Measurements from ENCODE around the gene BMP10.

The BMP10 gene, protein sequence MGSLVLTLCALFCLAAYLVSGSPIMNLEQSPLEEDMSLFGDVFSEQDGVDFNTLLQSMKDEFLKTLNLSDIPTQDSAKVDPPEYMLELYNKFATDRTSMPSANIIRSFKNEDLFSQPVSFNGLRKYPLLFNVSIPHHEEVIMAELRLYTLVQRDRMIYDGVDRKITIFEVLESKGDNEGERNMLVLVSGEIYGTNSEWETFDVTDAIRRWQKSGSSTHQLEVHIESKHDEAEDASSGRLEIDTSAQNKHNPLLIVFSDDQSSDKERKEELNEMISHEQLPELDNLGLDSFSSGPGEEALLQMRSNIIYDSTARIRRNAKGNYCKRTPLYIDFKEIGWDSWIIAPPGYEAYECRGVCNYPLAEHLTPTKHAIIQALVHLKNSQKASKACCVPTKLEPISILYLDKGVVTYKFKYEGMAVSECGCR

GRCh38 chr2:68871159-68871764 is at the start of gene BMP10:
TSS of gene BMP10 (minus strand) at chr2:68871397. CDS start at chr2:68871358, 39 bp downstream.
- DNase-seq (ENCODE audit: low read depth, low spot score): no peak

- DNase-seq (ENCODE audit: low read depth, low spot score): no peak
Observed at GRCh38 chr2:68920481-68921170, 49.4 kb upstream of the BMP10 start.

- no peak for DNase-seq (ENCODE audit: low read depth, low spot score)
Observed at GRCh38 chr2:68918497-68918896, 47.3 kb upstream of the BMP10 start.

DNA sequence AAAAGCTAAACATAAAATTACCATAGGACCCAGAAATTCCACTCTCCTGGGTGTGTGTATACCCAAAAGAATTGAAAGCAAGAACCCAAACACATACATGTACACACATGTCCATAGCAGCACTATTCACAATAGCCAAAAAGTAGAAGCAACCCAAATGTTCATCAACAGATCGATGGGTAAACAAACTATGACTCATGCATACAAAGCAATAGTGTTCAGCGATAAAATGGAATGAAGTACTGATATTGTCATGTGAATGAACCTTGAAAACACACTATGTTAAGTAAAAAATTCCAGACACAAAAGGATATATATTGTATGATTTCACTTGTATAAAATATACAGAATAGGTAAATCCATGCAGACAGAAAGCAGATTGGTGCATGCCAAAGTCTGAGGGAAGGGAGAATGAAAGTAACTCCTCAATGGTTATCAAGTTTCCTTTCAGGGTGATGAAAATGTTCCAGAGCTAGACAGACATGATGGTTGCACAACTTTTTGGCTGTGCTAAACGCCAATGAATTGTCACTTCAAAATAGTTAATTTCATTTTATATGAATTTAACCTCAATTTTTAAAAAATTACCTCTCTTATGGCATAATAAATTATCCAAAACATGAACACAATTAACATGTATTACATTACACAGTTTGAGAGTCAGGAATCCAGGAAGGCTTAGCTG is 46.0 kb upstream of the BMP10 start:
- DNase-seq (ENCODE audit: low read depth, low spot score): no peak

GRCh38 chr2:68916226-68916625 is 45.0 kb upstream of the BMP10 start:
- DNase-seq (ENCODE audit: low read depth, low spot score): no peak

GRCh38 chr2:68915393-68915792 is 44.2 kb upstream of the BMP10 start:
- no peak for DNase-seq (ENCODE audit: low read depth, low spot score)

DNA sequence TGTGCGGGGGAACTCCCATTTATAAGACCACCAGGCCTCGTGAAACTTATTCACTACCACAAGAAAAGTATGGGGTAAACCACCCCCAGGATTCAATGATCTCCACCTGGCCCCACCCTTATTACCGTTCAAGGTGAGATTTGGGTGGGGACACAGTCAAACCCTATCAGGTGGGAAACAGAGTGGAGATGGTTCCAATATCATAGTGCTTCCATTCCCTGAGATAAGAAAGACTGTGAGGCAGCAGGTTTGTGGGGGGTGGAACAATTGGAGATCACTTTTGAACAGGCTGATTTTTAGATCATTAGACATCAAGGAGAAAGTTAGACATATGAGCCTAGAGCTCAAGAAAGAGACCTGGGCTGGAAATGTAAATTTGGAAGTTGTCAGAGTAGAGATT is 42.2 kb upstream of the BMP10 start:
- no peak for DNase-seq (ENCODE audit: low read depth, low spot score)

- no peak for DNase-seq (ENCODE audit: low read depth, low spot score)
Observed at GRCh38 chr2:68912732-68913131, 41.5 kb upstream of the BMP10 start.

GRCh38 chr2:68912111-68912510 is 40.9 kb upstream of the BMP10 start:
- no peak for DNase-seq (ENCODE audit: low read depth, low spot score)

DNA sequence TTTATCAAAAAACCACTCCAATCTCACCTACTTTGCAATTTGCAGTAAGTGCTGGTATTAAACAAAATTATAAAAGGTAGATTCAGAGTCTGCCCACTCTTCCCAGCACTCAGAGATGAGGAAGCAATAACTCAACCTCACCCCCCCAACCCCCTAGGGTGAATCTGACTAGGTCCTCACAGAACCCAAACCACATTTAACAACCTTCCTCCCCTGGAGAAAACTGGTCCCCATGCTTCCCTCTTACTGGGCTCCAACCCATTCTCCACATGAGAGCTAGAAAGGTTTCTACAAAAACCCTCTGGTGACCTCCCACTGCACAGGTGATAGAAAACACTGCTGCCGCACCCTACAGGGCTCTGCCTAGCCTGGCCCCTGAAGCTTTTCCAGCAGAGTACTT is 40.5 kb upstream of the BMP10 start:
- no peak for DNase-seq (ENCODE audit: low read depth, low spot score)

DNA sequence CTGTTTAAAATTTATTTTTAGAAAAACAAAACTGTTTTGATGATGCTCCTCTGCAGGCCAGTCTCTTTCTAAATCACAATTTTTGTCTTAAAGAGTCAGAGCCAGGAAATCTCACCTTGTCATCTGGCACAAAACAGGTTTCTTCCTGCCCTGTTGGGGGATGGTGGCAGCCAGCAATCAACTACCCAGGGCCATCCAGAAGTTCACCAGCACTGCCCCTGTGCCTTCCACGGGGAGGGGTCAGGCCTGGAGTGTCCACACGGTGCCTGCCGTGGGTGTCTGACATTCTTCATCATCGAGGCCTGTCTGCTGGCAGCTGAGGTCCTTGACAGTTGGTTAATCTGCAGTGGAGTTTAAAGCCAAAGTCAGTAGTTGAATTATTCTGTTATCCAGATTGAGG is 40.0 kb upstream of the BMP10 start:
- no peak for DNase-seq (ENCODE audit: low read depth, low spot score)

GRCh38 chr2:68909793-68910674 is 38.8 kb upstream of the BMP10 start:
- peak; percentile 40 for DNase-seq (ENCODE audit: low read depth, low spot score)

DNA sequence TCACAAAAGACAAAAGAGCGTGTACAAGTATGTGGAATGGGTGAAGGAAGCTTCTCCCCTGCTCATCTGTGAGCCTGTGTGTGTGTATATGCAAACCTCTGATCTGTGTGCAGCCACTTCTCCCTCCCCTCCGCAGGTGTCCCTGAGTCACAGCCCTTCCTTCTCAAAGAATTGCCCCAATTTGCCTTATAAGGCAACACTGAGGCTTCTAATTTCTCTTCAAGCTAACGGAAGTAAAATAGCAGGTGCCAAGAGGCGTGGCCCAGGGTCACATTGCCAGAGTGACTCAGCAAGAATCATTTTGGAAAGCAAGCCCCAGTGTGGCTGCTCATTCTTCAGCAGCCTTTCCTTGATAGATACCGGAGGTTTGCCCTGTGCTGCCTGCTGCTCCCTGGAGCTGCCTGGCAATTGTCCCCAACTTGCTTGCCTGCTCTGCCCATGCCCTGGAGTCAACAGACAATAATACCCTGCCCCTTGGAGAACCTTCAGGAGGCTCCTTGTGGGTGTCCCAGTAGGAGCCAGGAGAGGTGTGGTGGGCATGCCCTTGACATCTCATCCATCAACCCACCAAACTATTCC is 37.3 kb upstream of the BMP10 start:
- no peak for DNase-seq (ENCODE audit: low read depth, low spot score)

- DNase-seq (ENCODE audit: low read depth, low spot score): no peak
Observed at GRCh38 chr2:68907920-68908253, 36.7 kb upstream of the BMP10 start.

GRCh38 chr2:68907232-68907919 is 36.2 kb upstream of the BMP10 start:
- no peak for DNase-seq (ENCODE audit: low read depth, low spot score)

DNA sequence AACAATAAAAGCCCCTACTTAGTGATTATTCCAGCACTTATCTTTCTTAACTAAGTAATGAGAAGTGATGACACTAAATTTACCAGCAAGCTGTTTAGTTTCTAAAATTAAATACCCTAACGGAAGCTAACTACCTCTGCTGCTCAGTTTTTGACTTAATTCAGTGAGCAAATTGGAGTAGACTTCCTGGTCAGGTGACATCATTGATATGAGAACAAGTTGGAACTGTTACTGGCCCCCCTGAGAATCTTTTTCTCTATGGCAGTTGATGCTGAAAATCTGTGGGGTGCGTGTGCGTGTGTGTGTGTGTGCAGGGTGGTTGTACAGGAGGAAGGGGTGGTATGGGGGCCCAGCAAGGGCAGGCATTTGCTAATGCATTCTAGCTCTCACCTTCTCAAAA is 35.5 kb upstream of the BMP10 start:
- no peak for DNase-seq (ENCODE audit: low read depth, low spot score)

- no peak for DNase-seq (ENCODE audit: low read depth, low spot score)
Observed at GRCh38 chr2:68905116-68905515, 33.9 kb upstream of the BMP10 start.

DNA sequence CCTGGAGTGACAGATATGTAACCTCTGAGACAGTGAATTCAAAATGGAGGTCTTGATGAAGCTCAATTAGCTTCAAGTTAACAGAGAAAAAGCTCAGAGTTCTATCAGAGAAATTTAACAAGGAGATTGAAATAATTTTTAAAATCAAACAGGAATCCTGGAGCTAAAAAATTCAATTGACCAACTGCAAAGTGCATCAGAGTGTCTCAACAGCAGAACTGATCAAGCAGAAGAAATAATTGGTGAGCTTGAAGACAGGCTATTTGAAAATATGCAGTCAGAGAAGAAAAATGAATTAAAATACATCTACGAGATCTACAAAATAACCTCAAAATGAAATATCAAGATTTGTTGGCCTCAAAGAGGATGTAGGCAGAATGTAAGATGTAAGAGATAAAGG is 30.4 kb upstream of the BMP10 start:
- no peak for DNase-seq (ENCODE audit: low read depth, low spot score)

DNA sequence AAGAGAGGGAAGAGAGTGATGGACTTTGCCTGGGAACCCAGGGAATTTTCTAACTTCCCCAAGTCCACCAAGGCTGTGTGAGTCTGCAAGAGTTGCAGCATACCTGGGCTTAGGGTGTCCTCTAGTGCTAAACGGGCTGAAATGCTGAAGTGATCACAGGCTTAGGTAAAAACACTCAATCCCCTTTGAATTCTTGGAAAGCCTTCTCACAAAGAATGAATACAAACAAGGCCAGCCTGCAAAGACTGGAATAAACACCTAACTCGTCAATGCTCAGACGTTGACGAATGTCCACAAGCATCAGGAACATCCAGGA is 30.0 kb upstream of the BMP10 start:
- no peak for DNase-seq (ENCODE audit: low read depth, low spot score)

DNA sequence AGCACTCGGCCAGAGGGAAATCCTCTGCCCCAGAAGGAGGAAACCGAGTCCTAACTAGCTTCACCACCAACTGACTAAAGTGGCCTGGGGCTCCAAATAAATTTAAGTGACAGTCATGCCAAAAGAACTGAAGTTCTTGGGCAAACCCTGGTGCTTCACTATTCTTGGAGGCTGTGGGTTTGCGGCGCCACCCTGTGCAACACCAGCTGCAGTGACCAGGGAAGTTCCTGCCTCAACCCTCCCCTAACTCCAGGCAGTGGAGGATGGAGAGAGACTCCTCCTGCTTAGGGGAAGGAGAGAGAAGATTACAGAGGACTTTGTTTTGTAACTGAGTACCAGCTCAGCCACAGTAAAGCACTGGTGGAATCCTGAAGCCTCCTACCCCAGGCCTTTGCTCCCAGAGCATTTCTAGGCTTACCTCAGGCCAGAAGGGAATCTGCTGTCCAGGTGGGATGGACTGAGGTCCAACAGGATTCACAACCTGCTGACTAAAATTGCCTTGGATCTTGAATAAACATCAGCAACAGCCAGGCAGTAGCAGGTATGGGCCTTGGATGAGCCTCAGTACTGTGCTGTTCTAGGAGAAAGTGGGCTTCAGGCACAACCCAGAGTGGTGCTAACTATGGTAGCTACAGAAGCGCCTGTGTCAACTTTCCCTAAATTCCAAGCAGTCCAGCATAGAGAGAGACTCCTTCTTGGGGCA is 29.4 kb upstream of the BMP10 start:
- DNase-seq (ENCODE audit: low read depth, low spot score): no peak

Data from smooth muscle cell of the brain vasculature (primary cell).